GM19240 (cell line): ENCODE measurements around the gene CBLC.
"Not testable (repeated sequence)": the region's sequence is repeated elsewhere in the genome, so short reads cannot be mapped to it uniquely, and the experiment has no call there.

ENCODE experiments used
- DNase-seq: peaks from one replicate; pipeline ENCODE4 v3.0.0; 2011; ENCODE audit warnings: low spot score; ENCODE audit not compliant: insufficient read length

The CBLC gene

GRCh38 chr19:44765033-44765948, 12.4 kb upstream of the CBLC start:
- DNase-seq = no peak

- no peak for DNase-seq
Measured at GRCh38 chr19:44765949-44766335, 11.7 kb upstream of the CBLC start.

GRCh38 chr19:44767295-44768180, 10.2 kb upstream of the CBLC start:
- no peak for DNase-seq

- DNase-seq = peak; percentile 99
Measured at GRCh38 chr19:44770550-44771257, 7.0 kb upstream of the CBLC start.

- DNase-seq = not testable (repeated sequence)
Measured at GRCh38 chr19:44772144-44772543, 5.5 kb upstream of the CBLC start.

GRCh38 chr19:44772959-44773358, 4.7 kb upstream of the CBLC start:
- DNase-seq = no peak

- DNase-seq = no peak
Measured at GRCh38 chr19:44775676-44776240, 1.9 kb upstream of the CBLC start.

GRCh38 chr19:44776402-44777096, 1.1 kb upstream of the CBLC start:
- no peak for DNase-seq

- no peak for DNase-seq
Measured at GRCh38 chr19:44779150-44779549, 1.5 kb downstream of the CBLC start.

- DNase-seq = not testable (repeated sequence)
Measured at GRCh38 chr19:44781694-44782093, 4.0 kb downstream of the CBLC start.

GRCh38 chr19:44782729-44783128, 5.0 kb downstream of the CBLC start:
- DNase-seq = no peak

- no peak for DNase-seq
Measured at GRCh38 chr19:44783545-44783944, 5.9 kb downstream of the CBLC start.

- DNase-seq = no peak
Measured at GRCh38 chr19:44785271-44785670, 7.6 kb downstream of the CBLC start.

GRCh38 chr19:44785993-44786392, 8.3 kb downstream of the CBLC start:
- DNase-seq = no peak

- no peak for DNase-seq
Measured at GRCh38 chr19:44788971-44789370, 11.3 kb downstream of the CBLC start.

- no peak for DNase-seq
Measured at GRCh38 chr19:44789943-44790483, 12.3 kb downstream of the CBLC start.

GRCh38 chr19:44792281-44792680, 14.6 kb downstream of the CBLC start:
- DNase-seq = no peak

GRCh38 chr19:44794610-44795009, 16.9 kb downstream of the CBLC start:
- no peak for DNase-seq

- DNase-seq = no peak
Measured at GRCh38 chr19:44795398-44795987, 17.8 kb downstream of the CBLC start.

- no peak for DNase-seq
Measured at GRCh38 chr19:44796701-44797115, 19.0 kb downstream of the CBLC start.
